ENCODE data around the gene RBM19. TPM values are rescaled to one million over a fixed set of nuclear protein-coding genes. Genes with fewer than 3 reads are reported as not detected.

The RBM19 gene
- total RNA-seq, 1 donor from 2014 or later, result 105 TPM

GRCh38 chr12:113957627-113958026 is 8.5 kb downstream of the RBM19 start:
- Mint-ChIP-seq H3K4me3 (no peak overlapping the region), H3K36me3 (ENCODE audit: low read depth) (peaks cover 65% of the 10 kb centered on the region), H3K27me3 (no peaks in the 10 kb centered on the region), H3K9me3 (no peaks in the 10 kb centered on the region), H3K4me1 (peaks cover 14% of the 10 kb centered on the region), H3K27ac (no peak overlapping the region)
- intact Hi-C loops (cut with micrococcal nuclease), result no loop called here
- no peak for DNase-seq

- H3K27me3 Mint-ChIP-seq, result no peaks in the 10 kb centered on the region
- intact Hi-C loops (cut with micrococcal nuclease), result no loop called here
- no peaks in the 10 kb centered on the region for H3K9me3 Mint-ChIP-seq
- H3K36me3 Mint-ChIP-seq (ENCODE audit: low read depth), result peaks cover 63% of the 10 kb centered on the region
- H3K4me1 Mint-ChIP-seq, result no peaks in the 10 kb centered on the region
- H3K4me3 Mint-ChIP-seq, result no peak overlapping the region
- no peak for DNase-seq
- H3K27ac Mint-ChIP-seq, result no peak overlapping the region
These were observed 10.8 kb downstream of the RBM19 start for GRCh38 chr12:113955109-113955970.

GRCh38 chr12:113954547-113954946 is 11.6 kb downstream of the RBM19 start:
- intact Hi-C loops (cut with micrococcal nuclease), result no loop called here
- Mint-ChIP-seq H3K4me3 (no peak overlapping the region), H3K27me3 (no peaks in the 10 kb centered on the region), H3K9me3 (no peaks in the 10 kb centered on the region), H3K36me3 (ENCODE audit: low read depth) (peaks cover 61% of the 10 kb centered on the region), H3K4me1 (no peaks in the 10 kb centered on the region), H3K27ac (no peak overlapping the region)
- no peak for DNase-seq

- no peak overlapping the region for H3K4me3 Mint-ChIP-seq
- no peak overlapping the region for H3K27ac Mint-ChIP-seq
- no peaks in the 10 kb centered on the region for H3K9me3 Mint-ChIP-seq
- intact Hi-C loops (cut with micrococcal nuclease), result no loop called here
- no peak for DNase-seq
- no peaks in the 10 kb centered on the region for H3K27me3 Mint-ChIP-seq
- peaks cover 59% of the 10 kb centered on the region for H3K36me3 Mint-ChIP-seq (ENCODE audit: low read depth)
- no peaks in the 10 kb centered on the region for H3K4me1 Mint-ChIP-seq
These were observed 15.3 kb downstream of the RBM19 start for GRCh38 chr12:113950873-113951272.

- Mint-ChIP-seq H3K36me3 (ENCODE audit: low read depth) (peaks cover 59% of the 10 kb centered on the region), H3K27ac (no peak overlapping the region), H3K27me3 (no peaks in the 10 kb centered on the region), H3K9me3 (no peaks in the 10 kb centered on the region), H3K4me1 (no peaks in the 10 kb centered on the region), H3K4me3 (no peak overlapping the region)
- intact Hi-C loops (cut with micrococcal nuclease), result no loop called here
- no peak for DNase-seq
These were observed 16.5 kb downstream of the RBM19 start for GRCh38 chr12:113949321-113950305.

GRCh38 chr12:113948151-113948914 is 17.8 kb downstream of the RBM19 start:
- intact Hi-C loops (cut with micrococcal nuclease), result no loop called here
- H3K36me3 Mint-ChIP-seq (ENCODE audit: low read depth), result peaks cover 63% of the 10 kb centered on the region
- H3K4me3 Mint-ChIP-seq, result no peak overlapping the region
- H3K27ac Mint-ChIP-seq, result no peak overlapping the region
- H3K9me3 Mint-ChIP-seq, result no peaks in the 10 kb centered on the region
- no peak for DNase-seq
- no peaks in the 10 kb centered on the region for H3K27me3 Mint-ChIP-seq
- H3K4me1 Mint-ChIP-seq, result no peaks in the 10 kb centered on the region

GRCh38 chr12:113946175-113946574 is 19.9 kb downstream of the RBM19 start:
- Mint-ChIP-seq H3K36me3 (ENCODE audit: low read depth) (peaks cover 66% of the 10 kb centered on the region), H3K27me3 (no peaks in the 10 kb centered on the region), H3K9me3 (no peaks in the 10 kb centered on the region), H3K4me1 (no peaks in the 10 kb centered on the region), H3K4me3 (no peak overlapping the region), H3K27ac (no peak overlapping the region)
- intact Hi-C loops (cut with micrococcal nuclease), result no loop called here
- DNase-seq, result no peak

- no peaks in the 10 kb centered on the region for H3K4me1 Mint-ChIP-seq
- H3K36me3 Mint-ChIP-seq (ENCODE audit: low read depth), result peaks cover 64% of the 10 kb centered on the region
- no peak overlapping the region for H3K4me3 Mint-ChIP-seq
- no peaks in the 10 kb centered on the region for H3K27me3 Mint-ChIP-seq
- H3K9me3 Mint-ChIP-seq, result no peaks in the 10 kb centered on the region
- no peak for DNase-seq
- intact Hi-C loops (cut with micrococcal nuclease), result no loop called here
- no peak overlapping the region for H3K27ac Mint-ChIP-seq
These were observed 20.7 kb downstream of the RBM19 start for GRCh38 chr12:113945174-113946173.

GRCh38 chr12:113942209-113942608 is 23.9 kb downstream of the RBM19 start:
- H3K9me3 Mint-ChIP-seq, result no peaks in the 10 kb centered on the region
- H3K27ac Mint-ChIP-seq, result no peak overlapping the region
- no peaks in the 10 kb centered on the region for H3K4me1 Mint-ChIP-seq
- DNase-seq, result no peak
- H3K27me3 Mint-ChIP-seq, result no peaks in the 10 kb centered on the region
- H3K36me3 Mint-ChIP-seq (ENCODE audit: low read depth), result peaks cover 58% of the 10 kb centered on the region
- no peak overlapping the region for H3K4me3 Mint-ChIP-seq
- intact Hi-C loops (cut with micrococcal nuclease), result no loop called here

- intact Hi-C loops (cut with micrococcal nuclease), result no loop called here
- H3K36me3 Mint-ChIP-seq (ENCODE audit: low read depth), result peaks cover 58% of the 10 kb centered on the region
- H3K27me3 Mint-ChIP-seq, result no peaks in the 10 kb centered on the region
- no peak overlapping the region for H3K27ac Mint-ChIP-seq
- no peak for DNase-seq
- no peaks in the 10 kb centered on the region for H3K4me1 Mint-ChIP-seq
- H3K9me3 Mint-ChIP-seq, result no peaks in the 10 kb centered on the region
- H3K4me3 Mint-ChIP-seq, result no peak overlapping the region
These were observed 25.0 kb downstream of the RBM19 start for GRCh38 chr12:113941208-113941486.

GRCh38 chr12:113940357-113941207 is 25.5 kb downstream of the RBM19 start:
- Mint-ChIP-seq H3K27me3 (no peaks in the 10 kb centered on the region), H3K4me1 (no peaks in the 10 kb centered on the region), H3K36me3 (ENCODE audit: low read depth) (peaks cover 55% of the 10 kb centered on the region), H3K27ac (no peak overlapping the region), H3K9me3 (no peaks in the 10 kb centered on the region), H3K4me3 (no peak overlapping the region)
- intact Hi-C loops (cut with micrococcal nuclease), result no loop called here
- no peak for DNase-seq

- no peak for DNase-seq
- Mint-ChIP-seq H3K36me3 (ENCODE audit: low read depth) (peaks cover 54% of the 10 kb centered on the region), H3K27ac (no peak overlapping the region), H3K4me3 (no peak overlapping the region), H3K9me3 (no peaks in the 10 kb centered on the region), H3K27me3 (no peaks in the 10 kb centered on the region), H3K4me1 (no peaks in the 10 kb centered on the region)
- intact Hi-C loops (cut with micrococcal nuclease), result no loop called here
These were observed 26.3 kb downstream of the RBM19 start for GRCh38 chr12:113939867-113940266.

Measured in activated CD4-positive, alpha-beta T cell treated with anti-CD3 and anti-CD28 coated beads, Interleukin-2, amount 10 ng/mL, durations not matched to agents 24 days and 14 days (primary cell).